HepG2 (cell line): ENCODE data around the gene TRIM44. TPM values are rescaled to one million over a fixed set of nuclear protein-coding genes. Genes with fewer than 3 reads are reported as not detected.

Source experiments
- ATAC-seq: fragments of 200-7000 bp; cut with Tn5 transposase; 3 replicates; pipeline ENCODE4 v1.9.1; 2020; ENCODE audit warnings: mild to moderate bottlenecking, moderate library complexity
- BruUV-seq: library from RNA; stranded (reverse); fragments of 400-500 nt; replicated peaks from 2 replicates; lab custom pipeline; 2021; lab: Mats Ljungman, UMichigan
- CTCF ChIA-PET: fragments of 300-600 bp; formaldehyde crosslinking; extraction: SDS; loops from one replicate; lab custom pipeline; 2021; ENCODE audit warnings: low total read pairs, inconsistent platforms, low intra/inter-chr PET ratio; lab: Yijun Ruan, JAX
- POLR2A ChIA-PET: fragments of 350-600 bp; sonication (Branson Sonifier 250); formaldehyde crosslinking; loops from one replicate; lab custom pipeline; 2020; ENCODE audit warnings: antibody characterized with exemption, inconsistent platforms; lab: Yijun Ruan, JAX
- DNase-seq: peaks from one replicate; pipeline ENCODE4 v3.0.0-alpha.2; 2015; ENCODE audit warnings: low spot score
- FAIRE-seq: peaks from 3 replicates; lab custom pipeline; 2011; peaks lifted over from hg19 to GRCh38; lab: Jason Lieb, UNC
- H2AFZ ChIP-seq: one replicate; pipeline ENCODE4 v1.6.1; 2011; ENCODE audit warnings: low read length, inconsistent platforms
- H3K27ac ChIP-seq: fragments of 300-600 bp; 3 replicates; pipeline ENCODE4 v1.8.0; 2011; ENCODE audit warnings: mixed run types, mild to moderate bottlenecking, mixed read lengths, low read length, inconsistent platforms; ENCODE audit not compliant: insufficient read depth; ENCODE audit errors: extremely low read length
- H3K27me3 ChIP-seq, 2 experiments: fragments of 200-600 bp in 1 of 2; 2 replicates in 1 of 2; 3 replicates in 1 of 2; pipeline versions ENCODE4 v1.6.0 to v1.8.0; 2011; ENCODE audit warnings: low read length in 2 of 2, mild to moderate bottlenecking in 2 of 2, moderate library complexity in 2 of 2, inconsistent platforms in 1 of 2; ENCODE audit not compliant: insufficient read depth in 2 of 2, control insufficient read depth in 1 of 2
- H3K36me3 ChIP-seq, 2 experiments: fragments of 200-600 bp in 1 of 2; replicated peaks in 1 of 2; 2 replicates in 1 of 2; 3 replicates in 1 of 2; pipeline versions ENCODE4 v1.5.1 to v1.8.0; 2011; ENCODE audit warnings: low read length in 2 of 2, inconsistent platforms in 1 of 2; ENCODE audit not compliant: insufficient read depth in 2 of 2, control insufficient read depth in 1 of 2
- H3K4me1 ChIP-seq: 2 replicates; pipeline ENCODE4 v1.5.1; 2012; ENCODE audit warnings: low read length, inconsistent platforms; ENCODE audit not compliant: insufficient read depth
- H3K4me2 ChIP-seq: 2 replicates; pipeline ENCODE4 v1.6.0; 2011; ENCODE audit warnings: low read depth, low read length, inconsistent platforms
- H3K4me3 ChIP-seq, 3 experiments: fragments of 200-600 bp in 1 of 3; sonication (generic), shearing (Covaris generic) in 1 of 3; replicated peaks in 1 of 3; 2 replicates each; pipeline ENCODE4 v1.5.1; 2011 to 2016; ENCODE audit warnings: low read length in 3 of 3, inconsistent platforms in 2 of 3, low read depth in 2 of 3, mild to moderate bottlenecking in 2 of 3, control low read depth in 1 of 3, mixed read lengths in 1 of 3; ENCODE audit not compliant: insufficient read depth in 1 of 3
- H3K79me2 ChIP-seq: one replicate; pipeline ENCODE4 v1.6.1; 2011; ENCODE audit warnings: low read length, inconsistent platforms; ENCODE audit not compliant: insufficient read depth
- H3K9ac ChIP-seq: 2 replicates; pipeline ENCODE4 v1.6.0; 2011; ENCODE audit warnings: mild to moderate bottlenecking, low read depth, low read length, inconsistent platforms; ENCODE audit not compliant: insufficient read depth
- H3K9me3 ChIP-seq: 2 replicates; pipeline ENCODE4 v1.5.1; 2012; ENCODE audit warnings: mild to moderate bottlenecking, low read length
- H4K20me1 ChIP-seq: 2 replicates; pipeline ENCODE4 v1.6.0; 2011; ENCODE audit warnings: inconsistent platforms, mild to moderate bottlenecking, low read length, moderate library complexity; ENCODE audit not compliant: insufficient read depth
- FOXA3 ChIP-seq: IDR thresholded peaks from 2 replicates; pipeline ENCODE4 v1.6.1; 2016; ENCODE audit warnings: missing genetic modification reagents, missing compliant biosample characterization
- TMF1 ChIP-seq: sonication (generic); formaldehyde crosslinking; IDR thresholded peaks from 2 replicates; pipeline ENCODE4 v1.8.1; 2022; ENCODE audit warnings: low read depth, missing genetic modification reagents
- ZNF329 ChIP-seq: sonication (generic); formaldehyde crosslinking; IDR thresholded peaks from 2 replicates; pipeline ENCODE4 v1.9.0; 2021; ENCODE audit warnings: low read depth, mild to moderate bottlenecking, missing genetic modification reagents
- WGBS: methylation state at CpG from one replicate; pipeline ENCODE4 v1.1.6; 2017; ENCODE audit warnings: low lambda C conversion rate; 5-methylcytosine and 5-hydroxymethylcytosine counted together
- in situ Hi-C: cut with HindIII; loops from 2 replicates; pipeline ENCODE4 v1.10.0; 2017; ENCODE audit warnings: low pct_unique_long_range_greater_than_20kb; ENCODE audit not compliant: extremely low pct_ligation_motif_present
- intact Hi-C: fragments of 100-400 bp; cut with micrococcal nuclease; formaldehyde crosslinking; loops from one replicate; pipeline ENCODE4 v1.10.0; 2022; ENCODE audit not compliant: unreplicated experiment
- polyA plus RNA-seq, 8 experiments: library from polyadenylated mRNA; depleted of rRNA in 3 of 8; stranded (reverse) in 7 of 8; unstranded in 1 of 8; fragments of >200 nt; fragmentation: Illumina TruSeq in 4 of 8; extraction: Trizol in 4 of 8; gene quantifications; 2 replicates each; pipeline versions ENCODE4 v1.2.1 to v1.2.3, GENCODE V29; 2011 to 2016; ENCODE audit warnings: low read depth in 4 of 8, missing spikeins in 1 of 8, mixed read lengths in 1 of 8; ENCODE audit not compliant: insufficient read depth in 1 of 8
- total RNA-seq, 5 experiments: library from RNA; depleted of rRNA; stranded (reverse); fragments of >200 nt; fragmentation: Illumina TruSeq; extraction: Trizol; gene quantifications; 2 replicates each; pipeline ENCODE4 v1.2.3, GENCODE V29; 2016; ENCODE audit warnings: low read depth in 1 of 5
- TF ChIP-seq, protein P1 (sequence below): sonication (generic); formaldehyde crosslinking; IDR thresholded peaks from 2 replicates; pipeline ENCODE4 v1.9.0; 2022; ENCODE audit warnings: missing genetic modification reagents, mild to moderate bottlenecking, borderline replicate concordance
- TF ChIP-seq, protein P2 (sequence below): sonication (generic); formaldehyde crosslinking; IDR thresholded peaks from 2 replicates; pipeline ENCODE4 v1.5.1; 2020; ENCODE audit warnings: mild to moderate bottlenecking, missing genetic modification reagents, borderline replicate concordance

TRIM44 gene
- total and polyA plus RNA-seq, 2 of the 13 experiments (the other 11 are each of a cell fraction or from before 2014, with no cell fraction given): 22.7 to 50.3 TPM

DNA sequence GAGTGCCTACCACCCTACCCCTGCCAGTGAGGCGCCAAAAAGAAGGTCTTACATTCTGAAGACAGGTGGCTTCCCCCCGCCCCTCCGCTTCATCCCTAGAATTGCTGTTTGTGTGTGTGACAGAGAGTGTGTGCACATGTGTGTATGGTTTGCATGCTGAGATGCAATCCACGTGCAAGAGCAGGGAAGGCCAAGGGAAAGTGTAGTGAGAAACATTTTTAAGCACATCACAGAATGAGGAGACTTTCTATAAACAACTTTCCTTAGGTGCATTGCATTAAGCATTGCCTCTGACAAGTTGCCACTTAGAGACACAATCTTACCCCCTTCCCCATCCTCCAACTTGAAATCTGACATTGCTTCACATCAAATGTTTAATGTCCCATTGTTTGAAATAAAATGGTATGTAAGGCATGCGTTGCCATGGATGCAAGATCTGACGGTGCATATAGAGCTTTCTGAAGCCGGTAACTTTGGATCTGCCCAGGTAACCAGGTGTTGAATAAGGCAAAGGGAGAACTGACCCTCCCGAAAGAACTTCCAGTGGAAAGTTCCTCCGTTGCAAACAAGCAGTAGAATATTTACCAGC lies 22.9 kb upstream of the TRIM44 start (continued):
- TF ChIP-seq, protein P1, sequence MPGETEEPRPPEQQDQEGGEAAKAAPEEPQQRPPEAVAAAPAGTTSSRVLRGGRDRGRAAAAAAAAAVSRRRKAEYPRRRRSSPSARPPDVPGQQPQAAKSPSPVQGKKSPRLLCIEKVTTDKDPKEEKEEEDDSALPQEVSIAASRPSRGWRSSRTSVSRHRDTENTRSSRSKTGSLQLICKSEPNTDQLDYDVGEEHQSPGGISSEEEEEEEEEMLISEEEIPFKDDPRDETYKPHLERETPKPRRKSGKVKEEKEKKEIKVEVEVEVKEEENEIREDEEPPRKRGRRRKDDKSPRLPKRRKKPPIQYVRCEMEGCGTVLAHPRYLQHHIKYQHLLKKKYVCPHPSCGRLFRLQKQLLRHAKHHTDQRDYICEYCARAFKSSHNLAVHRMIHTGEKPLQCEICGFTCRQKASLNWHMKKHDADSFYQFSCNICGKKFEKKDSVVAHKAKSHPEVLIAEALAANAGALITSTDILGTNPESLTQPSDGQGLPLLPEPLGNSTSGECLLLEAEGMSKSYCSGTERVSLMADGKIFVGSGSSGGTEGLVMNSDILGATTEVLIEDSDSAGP (CRISPR knock-in tag): no peak
- TF ChIP-seq, protein P2, sequence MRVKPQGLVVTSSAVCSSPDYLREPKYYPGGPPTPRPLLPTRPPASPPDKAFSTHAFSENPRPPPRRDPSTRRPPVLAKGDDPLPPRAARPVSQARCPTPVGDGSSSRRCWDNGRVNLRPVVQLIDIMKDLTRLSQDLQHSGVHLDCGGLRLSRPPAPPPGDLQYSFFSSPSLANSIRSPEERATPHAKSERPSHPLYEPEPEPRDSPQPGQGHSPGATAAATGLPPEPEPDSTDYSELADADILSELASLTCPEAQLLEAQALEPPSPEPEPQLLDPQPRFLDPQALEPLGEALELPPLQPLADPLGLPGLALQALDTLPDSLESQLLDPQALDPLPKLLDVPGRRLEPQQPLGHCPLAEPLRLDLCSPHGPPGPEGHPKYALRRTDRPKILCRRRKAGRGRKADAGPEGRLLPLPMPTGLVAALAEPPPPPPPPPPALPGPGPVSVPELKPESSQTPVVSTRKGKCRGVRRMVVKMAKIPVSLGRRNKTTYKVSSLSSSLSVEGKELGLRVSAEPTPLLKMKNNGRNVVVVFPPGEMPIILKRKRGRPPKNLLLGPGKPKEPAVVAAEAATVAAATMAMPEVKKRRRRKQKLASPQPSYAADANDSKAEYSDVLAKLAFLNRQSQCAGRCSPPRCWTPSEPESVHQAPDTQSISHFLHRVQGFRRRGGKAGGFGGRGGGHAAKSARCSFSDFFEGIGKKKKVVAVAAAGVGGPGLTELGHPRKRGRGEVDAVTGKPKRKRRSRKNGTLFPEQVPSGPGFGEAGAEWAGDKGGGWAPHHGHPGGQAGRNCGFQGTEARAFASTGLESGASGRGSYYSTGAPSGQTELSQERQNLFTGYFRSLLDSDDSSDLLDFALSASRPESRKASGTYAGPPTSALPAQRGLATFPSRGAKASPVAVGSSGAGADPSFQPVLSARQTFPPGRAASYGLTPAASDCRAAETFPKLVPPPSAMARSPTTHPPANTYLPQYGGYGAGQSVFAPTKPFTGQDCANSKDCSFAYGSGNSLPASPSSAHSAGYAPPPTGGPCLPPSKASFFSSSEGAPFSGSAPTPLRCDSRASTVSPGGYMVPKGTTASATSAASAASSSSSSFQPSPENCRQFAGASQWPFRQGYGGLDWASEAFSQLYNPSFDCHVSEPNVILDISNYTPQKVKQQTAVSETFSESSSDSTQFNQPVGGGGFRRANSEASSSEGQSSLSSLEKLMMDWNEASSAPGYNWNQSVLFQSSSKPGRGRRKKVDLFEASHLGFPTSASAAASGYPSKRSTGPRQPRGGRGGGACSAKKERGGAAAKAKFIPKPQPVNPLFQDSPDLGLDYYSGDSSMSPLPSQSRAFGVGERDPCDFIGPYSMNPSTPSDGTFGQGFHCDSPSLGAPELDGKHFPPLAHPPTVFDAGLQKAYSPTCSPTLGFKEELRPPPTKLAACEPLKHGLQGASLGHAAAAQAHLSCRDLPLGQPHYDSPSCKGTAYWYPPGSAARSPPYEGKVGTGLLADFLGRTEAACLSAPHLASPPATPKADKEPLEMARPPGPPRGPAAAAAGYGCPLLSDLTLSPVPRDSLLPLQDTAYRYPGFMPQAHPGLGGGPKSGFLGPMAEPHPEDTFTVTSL (CRISPR knock-in tag): no peak

- TF ChIP-seq FOXA3 (CRISPR knock-in tag) (no peak), TMF1 (CRISPR knock-in tag) (no peak), ZNF329 (CRISPR knock-in tag) (no peak)
- FAIRE-seq: no peak
- in situ Hi-C loops (no loop called here), intact Hi-C loops (no loop called here)
- ChIA-PET CTCF (no interaction called here), POLR2A (no interaction called here)
- H3K9me3 ChIP-seq: no peaks in the 10 kb centered on the region
- WGBS: 3% methylated on average over 6 of the region's 6 CpGs
- DNase-seq: no peak
- H2AFZ ChIP-seq: no peak overlapping the region
- H3K4me3 ChIP-seq: no peak overlapping the region
- H3K36me3 ChIP-seq: no peaks in the 10 kb centered on the region
- H3K9ac ChIP-seq: no peak overlapping the region
- no peak for ATAC-seq
- no peaks in the 10 kb centered on the region for H3K4me1 ChIP-seq
- no TSS peak for BruUV-seq
- H4K20me1 ChIP-seq: no peaks in the 10 kb centered on the region
- H3K4me2 ChIP-seq: no peak overlapping the region
- H3K27me3 ChIP-seq: peaks cover 3 to 33% of the 10 kb centered on the region in 2 experiments; a peak in 3 of 5 replicates
- H3K27ac ChIP-seq: no peak overlapping the region
- no peaks in the 10 kb centered on the region for H3K79me2 ChIP-seq
These were observed 21.2 kb upstream of the TRIM44 start for GRCh38 chr11:35641171-35641897.
